ENCODE measurements around the gene RNF121. TPM values are rescaled to one million over a fixed set of nuclear protein-coding genes. Genes with fewer than 3 reads are reported as not detected.
A peak's percentile ranks its signal among the peaks of the same experiment; 100 is the strongest.

The RNF121 gene
- total RNA-seq, 1 donor from 2014 or later = 59.6 TPM

GRCh38 chr11:72038491-72038890 is 109.6 kb downstream of the RNF121 start:
- Mint-ChIP-seq H3K27me3 (no peaks in the 10 kb centered on the region), H3K4me1 (ENCODE audit: low read depth) (peaks cover 4% of the 10 kb centered on the region), H3K27ac (no peak overlapping the region), H3K36me3 (ENCODE audit: insufficient read depth) (peaks cover 10% of the 10 kb centered on the region), H3K4me3 (ENCODE audit: low read depth) (no peak overlapping the region), H3K9me3 (ENCODE audit: low read depth) (no peaks in the 10 kb centered on the region)
- DNase-seq (ENCODE audit: low spot score, unreplicated experiment) = no peak
- TF ChIP-seq CTCF (IDR thresholded peaks at IDR 0.05; ENCODE audit: unreplicated experiment) = no peak

DNA sequence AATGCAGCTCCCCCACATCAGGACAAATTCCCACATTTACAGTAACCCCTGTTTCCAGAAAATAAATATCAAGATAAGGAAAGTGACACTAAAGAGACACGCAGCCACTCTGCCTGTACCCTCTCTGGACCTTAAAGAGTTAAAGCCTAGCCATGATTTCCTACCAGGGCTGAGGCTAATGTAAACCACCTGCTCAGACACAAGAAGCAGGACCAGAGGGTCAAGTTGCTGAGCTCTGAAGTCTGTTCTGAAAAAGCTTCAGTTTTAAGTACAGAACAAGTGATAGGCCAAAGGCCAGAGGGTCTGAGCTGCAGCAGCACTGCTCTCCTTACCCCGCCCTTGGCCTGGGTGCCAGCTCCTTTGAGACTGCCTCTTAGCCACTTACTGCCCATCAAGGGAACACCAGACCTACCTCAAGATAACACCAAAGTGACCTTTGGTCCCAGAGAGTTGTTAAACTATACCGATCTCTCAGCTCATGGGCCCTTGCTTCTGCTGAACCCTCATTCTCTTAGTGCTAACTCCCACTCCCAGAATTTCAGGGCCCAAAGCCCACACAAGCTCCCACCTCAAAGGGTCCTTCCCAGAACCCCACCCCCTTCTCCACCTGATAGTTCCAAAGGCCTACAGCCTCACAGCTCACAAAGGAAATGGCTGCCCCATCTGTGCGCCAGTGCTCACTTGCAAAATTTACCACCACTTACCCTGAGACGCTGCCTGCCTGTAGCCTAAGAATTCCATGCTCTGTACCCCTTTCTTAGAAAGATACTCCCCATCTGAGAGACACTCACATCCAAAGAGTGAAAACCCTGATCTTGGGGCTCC is 110.4 kb downstream of the RNF121 start:
- H3K27me3 Mint-ChIP-seq = no peaks in the 10 kb centered on the region
- H3K36me3 Mint-ChIP-seq (ENCODE audit: insufficient read depth) = peaks cover 8% of the 10 kb centered on the region
- no peak for TF ChIP-seq CTCF (IDR thresholded peaks at IDR 0.05; ENCODE audit: unreplicated experiment)
- no peaks in the 10 kb centered on the region for H3K9me3 Mint-ChIP-seq (ENCODE audit: low read depth)
- H3K4me1 Mint-ChIP-seq (ENCODE audit: low read depth) = peaks cover 8% of the 10 kb centered on the region
- no peak overlapping the region for H3K4me3 Mint-ChIP-seq (ENCODE audit: low read depth)
- DNase-seq (ENCODE audit: low spot score, unreplicated experiment) = no peak
- no peak overlapping the region for H3K27ac Mint-ChIP-seq

DNA sequence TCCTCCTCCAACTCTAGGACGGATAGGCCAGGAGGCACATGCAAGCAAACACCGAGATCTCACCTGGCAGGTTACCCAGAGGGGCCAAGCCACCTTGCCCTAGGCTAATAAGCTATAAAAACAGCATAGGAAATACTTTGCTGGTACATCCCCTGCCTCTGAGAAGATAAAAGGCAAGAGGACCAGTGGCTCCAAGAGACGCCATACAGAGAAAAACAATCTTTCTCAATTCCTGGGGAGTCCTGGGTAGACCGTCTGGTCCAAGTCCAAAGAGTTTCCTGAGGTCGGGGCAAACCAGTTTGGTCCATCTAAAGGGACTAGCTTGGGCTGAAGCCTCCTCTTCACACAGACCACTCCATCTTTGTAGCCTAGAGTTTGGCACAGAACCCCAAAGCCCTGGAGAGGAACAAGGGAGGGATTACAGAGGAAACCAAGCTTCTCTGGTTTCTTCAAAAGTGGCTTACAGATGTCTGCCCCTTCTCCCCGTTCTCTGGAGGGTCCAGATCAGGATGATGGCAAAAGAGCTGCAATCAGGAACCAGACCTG is 111.1 kb downstream of the RNF121 start:
- no peak for DNase-seq (ENCODE audit: low spot score, unreplicated experiment)
- Mint-ChIP-seq H3K27me3 (no peaks in the 10 kb centered on the region), H3K36me3 (ENCODE audit: insufficient read depth) (peaks cover 7% of the 10 kb centered on the region), H3K9me3 (ENCODE audit: low read depth) (no peaks in the 10 kb centered on the region), H3K27ac (no peak overlapping the region), H3K4me1 (ENCODE audit: low read depth) (peaks cover 9% of the 10 kb centered on the region), H3K4me3 (ENCODE audit: low read depth) (no peak overlapping the region)
- TF ChIP-seq CTCF (IDR thresholded peaks at IDR 0.05; ENCODE audit: unreplicated experiment) = no peak

- peak; percentile 48 for DNase-seq (ENCODE audit: low spot score, unreplicated experiment)
- peaks cover 3% of the 10 kb centered on the region for H3K36me3 Mint-ChIP-seq (ENCODE audit: insufficient read depth)
- H3K27ac Mint-ChIP-seq = no peak overlapping the region
- TF ChIP-seq CTCF (IDR thresholded peaks at IDR 0.05; ENCODE audit: unreplicated experiment) = no peak
- H3K4me1 Mint-ChIP-seq (ENCODE audit: low read depth) = peaks cover 10% of the 10 kb centered on the region
- H3K9me3 Mint-ChIP-seq (ENCODE audit: low read depth) = no peaks in the 10 kb centered on the region
- H3K4me3 Mint-ChIP-seq (ENCODE audit: low read depth) = no peak overlapping the region
- H3K27me3 Mint-ChIP-seq = no peaks in the 10 kb centered on the region
These were observed 111.9 kb downstream of the RNF121 start for GRCh38 chr11:72040491-72041363.

GRCh38 chr11:72041364-72042063 is 112.7 kb downstream of the RNF121 start:
- no peaks in the 10 kb centered on the region for H3K27me3 Mint-ChIP-seq
- no peaks in the 10 kb centered on the region for H3K9me3 Mint-ChIP-seq (ENCODE audit: low read depth)
- no peak overlapping the region for H3K4me3 Mint-ChIP-seq (ENCODE audit: low read depth)
- no peak for TF ChIP-seq CTCF (IDR thresholded peaks at IDR 0.05; ENCODE audit: unreplicated experiment)
- DNase-seq (ENCODE audit: low spot score, unreplicated experiment) = peak; percentile 25
- peaks cover 10% of the 10 kb centered on the region for H3K4me1 Mint-ChIP-seq (ENCODE audit: low read depth)
- no peak overlapping the region for H3K27ac Mint-ChIP-seq
- H3K36me3 Mint-ChIP-seq (ENCODE audit: insufficient read depth) = peaks cover 2% of the 10 kb centered on the region
